ENCODE results near the gene CD59.

CD59 gene

GRCh38 chr11:33672273-33672672 is 64.0 kb downstream of the CD59 start:
- no peak for ATAC-seq (ENCODE audit: insufficient read depth, low read depth)
- no peaks in the 10 kb centered on the region for H3K79me2 ChIP-seq (ENCODE audit: insufficient read depth, low read length)
- H3K9me3 ChIP-seq (ENCODE audit: insufficient read depth, low read length, severe bottlenecking), result no peaks in the 10 kb centered on the region
- DNase-seq, result no peak
- H3K27me3 ChIP-seq (ENCODE audit: insufficient read depth, low read length, poor library complexity), result peaks cover 3% of the 10 kb centered on the region
- H3K36me3 ChIP-seq (ENCODE audit: insufficient read depth, low read length), result no peaks in the 10 kb centered on the region
- no peak overlapping the region for H2AFZ ChIP-seq (ENCODE audit: low read depth, low read length)
- no peak for TF ChIP-seq CTCF (IDR thresholded peaks at IDR 0.05; ENCODE audit: borderline replicate concordance, extremely low read depth, low read length, poor library complexity, severe bottlenecking)
- no peak for TF ChIP-seq EZH2 (IDR thresholded peaks at IDR 0.05; ENCODE audit: borderline replicate concordance, low read depth, low read length, severe bottlenecking)
- no peaks in the 10 kb centered on the region for H3K4me1 ChIP-seq (ENCODE audit: insufficient read depth, low read length)
- H3K4me3 ChIP-seq (ENCODE audit: low read depth in 1 of 2, low read length in 2 of 2), result no peak overlapping the region
- no peak overlapping the region for H3K4me2 ChIP-seq (ENCODE audit: insufficient read depth, low read length)
- H3K27ac ChIP-seq (ENCODE audit: low read length), result no peak overlapping the region
- no peak overlapping the region for H3K9ac ChIP-seq (ENCODE audit: low read depth, low read length)
- no peaks in the 10 kb centered on the region for H4K20me1 ChIP-seq (ENCODE audit: insufficient read depth, low read length)

GRCh38 chr11:33670250-33671011 is 65.8 kb downstream of the CD59 start:
- H2AFZ ChIP-seq (ENCODE audit: low read depth, low read length), result no peak overlapping the region
- no peak overlapping the region for H3K27ac ChIP-seq (ENCODE audit: low read length)
- no peak for DNase-seq
- no peak for TF ChIP-seq CTCF (IDR thresholded peaks at IDR 0.05; ENCODE audit: borderline replicate concordance, extremely low read depth, low read length, poor library complexity, severe bottlenecking)
- TF ChIP-seq EZH2 (IDR thresholded peaks at IDR 0.05; ENCODE audit: borderline replicate concordance, low read depth, low read length, severe bottlenecking), result no peak
- no peak overlapping the region for H3K4me2 ChIP-seq (ENCODE audit: insufficient read depth, low read length)
- no peaks in the 10 kb centered on the region for H3K9me3 ChIP-seq (ENCODE audit: insufficient read depth, low read length, severe bottlenecking)
- no peak overlapping the region for H3K4me3 ChIP-seq (ENCODE audit: low read depth in 1 of 2, low read length in 2 of 2)
- H4K20me1 ChIP-seq (ENCODE audit: insufficient read depth, low read length), result no peaks in the 10 kb centered on the region
- no peaks in the 10 kb centered on the region for H3K36me3 ChIP-seq (ENCODE audit: insufficient read depth, low read length)
- no peak overlapping the region for H3K9ac ChIP-seq (ENCODE audit: low read depth, low read length)
- H3K79me2 ChIP-seq (ENCODE audit: insufficient read depth, low read length), result no peaks in the 10 kb centered on the region
- peaks cover 3% of the 10 kb centered on the region for H3K27me3 ChIP-seq (ENCODE audit: insufficient read depth, low read length, poor library complexity)
- no peaks in the 10 kb centered on the region for H3K4me1 ChIP-seq (ENCODE audit: insufficient read depth, low read length)
- ATAC-seq (ENCODE audit: insufficient read depth, low read depth), result no peak

- ATAC-seq (ENCODE audit: insufficient read depth, low read depth), result no peak
- no peak overlapping the region for H3K4me2 ChIP-seq (ENCODE audit: insufficient read depth, low read length)
- no peak overlapping the region for H3K9ac ChIP-seq (ENCODE audit: low read depth, low read length)
- no peaks in the 10 kb centered on the region for H3K79me2 ChIP-seq (ENCODE audit: insufficient read depth, low read length)
- H3K27me3 ChIP-seq (ENCODE audit: insufficient read depth, low read length, poor library complexity), result peaks cover 3% of the 10 kb centered on the region
- H3K4me3 ChIP-seq (ENCODE audit: low read depth in 1 of 2, low read length in 2 of 2), result no peak overlapping the region
- no peaks in the 10 kb centered on the region for H3K4me1 ChIP-seq (ENCODE audit: insufficient read depth, low read length)
- no peak for TF ChIP-seq EZH2 (IDR thresholded peaks at IDR 0.05; ENCODE audit: borderline replicate concordance, low read depth, low read length, severe bottlenecking)
- no peak for TF ChIP-seq CTCF (IDR thresholded peaks at IDR 0.05; ENCODE audit: borderline replicate concordance, extremely low read depth, low read length, poor library complexity, severe bottlenecking)
- H2AFZ ChIP-seq (ENCODE audit: low read depth, low read length), result no peak overlapping the region
- no peaks in the 10 kb centered on the region for H4K20me1 ChIP-seq (ENCODE audit: insufficient read depth, low read length)
- no peak overlapping the region for H3K27ac ChIP-seq (ENCODE audit: low read length)
- DNase-seq, result no peak
- no peaks in the 10 kb centered on the region for H3K9me3 ChIP-seq (ENCODE audit: insufficient read depth, low read length, severe bottlenecking)
- no peaks in the 10 kb centered on the region for H3K36me3 ChIP-seq (ENCODE audit: insufficient read depth, low read length)
Observed at GRCh38 chr11:33669598-33670249, 66.5 kb downstream of the CD59 start.

Data from DND-41 (cell line).